Astrocyte of the spinal cord (primary cell): ENCODE measurements around the gene POLL.

Source experiments
- DNase-seq: peaks from one replicate; pipeline ENCODE4 v3.0.0; 2011; ENCODE audit warnings: low read depth, low spot score
- H3K4me3 ChIP-seq: 2 replicates; pipeline ENCODE4 v1.5.1; 2011; ENCODE audit warnings: low read depth, mild to moderate bottlenecking, low read length, moderate library complexity
- CTCF ChIP-seq: IDR thresholded peaks from 2 replicates; pipeline ENCODE4 v1.5.1; 2012; ENCODE audit warnings: low read depth, mild to moderate bottlenecking, low read length, inconsistent platforms
- in situ Hi-C: cut with HindIII; loops from 2 replicates; pipeline ENCODE4 v1.10.0; 2017; ENCODE audit warnings: low sequenced_read_pairs

Gene POLL

GRCh38 chr10:101565370-101565900 is 22.6 kb downstream of the POLL start:
- TF ChIP-seq CTCF = no peak
- H3K4me3 ChIP-seq = no peak overlapping the region
- in situ Hi-C loops = no loop called here
- no peak for DNase-seq

GRCh38 chr10:101564490-101564991 is 23.5 kb downstream of the POLL start:
- H3K4me3 ChIP-seq = no peak overlapping the region
- no peak for DNase-seq
- TF ChIP-seq CTCF = no peak
- in situ Hi-C loops = no loop called here

GRCh38 chr10:101563497-101564040 is 24.5 kb downstream of the POLL start:
- TF ChIP-seq CTCF = no peak
- H3K4me3 ChIP-seq = no peak overlapping the region
- no peak for DNase-seq
- in situ Hi-C loops = no loop called here

- no peak for DNase-seq
- no peak for TF ChIP-seq CTCF
- in situ Hi-C loops = no loop called here
- H3K4me3 ChIP-seq = no peak overlapping the region
These were observed 25.1 kb downstream of the POLL start for GRCh38 chr10:101563007-101563406.

GRCh38 chr10:101562231-101562630 is 25.8 kb downstream of the POLL start:
- DNase-seq = no peak
- H3K4me3 ChIP-seq = no peak overlapping the region
- in situ Hi-C loops = no loop called here
- TF ChIP-seq CTCF = no peak

- in situ Hi-C loops = no loop called here
- no peak overlapping the region for H3K4me3 ChIP-seq
- no peak for TF ChIP-seq CTCF
- no peak for DNase-seq
These were observed 26.8 kb downstream of the POLL start for GRCh38 chr10:101561068-101561915.
